ENCODE results near the gene CALML6. TPM values are rescaled to one million over a fixed set of nuclear protein-coding genes. Genes with fewer than 3 reads are reported as not detected.
"Not testable (repeated sequence)": the region's sequence is repeated elsewhere in the genome, so short reads cannot be mapped to it uniquely, and the experiment has no call there.

CALML6 gene
- polyA plus RNA-seq, 3 donors: 0.24 TPM; not detected in 2

- H3K9me3 ChIP-seq (replicated peaks in 1 of 2; ENCODE audit: control insufficient read depth in 1 of 2, insufficient read depth in 1 of 2, low read length in 2 of 2): no peaks in the 10 kb centered on the region
- H3K36me3 Mint-ChIP-seq: peaks cover 10 to 46% of the 10 kb centered on the region in 2 donors
- H3K4me3 Mint-ChIP-seq: no peak overlapping the region
- H3K9ac ChIP-seq (ENCODE audit: insufficient read depth, low read length, poor library complexity, severe bottlenecking): no peak overlapping the region
- H3K79me2 ChIP-seq (ENCODE audit: insufficient read depth, low read length): peaks cover 100% of the 10 kb centered on the region
- H3K4me3 ChIP-seq (replicated peaks in 1 of 3; ENCODE audit: low read depth in 2 of 3, low read length in 3 of 3): no peak overlapping the region
- no peaks in the 10 kb centered on the region for H3K9me3 Mint-ChIP-seq
- H3K27ac Mint-ChIP-seq: peak overlapping the region in 5 of 7 donors; percentile 55 to 79 (median 69)
- no CpG with 5 or more reads among the region's 4 CpGs for WGBS (ENCODE audit: insufficient coverage)
- peak overlapping the region in 1 of 2 donors; percentile 66 for H3K27ac ChIP-seq (ENCODE audit: low read depth in 1 of 2, low read length in 2 of 2)
- peaks cover 0 to 2% (median 0%) of the 10 kb centered on the region in 3 donors for H3K27me3 Mint-ChIP-seq (ENCODE audit: low read depth in 3 of 3)
- H3K36me3 ChIP-seq (replicated peaks in 1 of 2; ENCODE audit: control insufficient read depth in 1 of 2, insufficient read depth in 2 of 2, low read length in 2 of 2): peaks cover 7 to 14% of the 10 kb centered on the region in 2 donors
- no peak for DNase-seq
- peaks cover 100% of the 10 kb centered on the region for H4K20me1 ChIP-seq (ENCODE audit: insufficient read depth, low read length)
- H3K4me2 ChIP-seq (replicated peaks; ENCODE audit: extremely low read depth, low read length, poor library complexity, severe bottlenecking): no peak overlapping the region
- TF ChIP-seq CTCF (IDR thresholded peaks at IDR 0.05): no peak
- H2AFZ ChIP-seq (ENCODE audit: insufficient read depth, low read depth, low read length, poor library complexity, severe bottlenecking): no peak overlapping the region
- H3K4me1 Mint-ChIP-seq: peaks cover 72% of the 10 kb centered on the region
- intact Hi-C loops (cut with micrococcal nuclease): no loop called here
- peaks cover 14 to 30% of the 10 kb centered on the region in 2 donors for H3K4me1 ChIP-seq (ENCODE audit: control insufficient read depth in 1 of 2, insufficient read depth in 2 of 2, low read length in 2 of 2)
- no peaks in the 10 kb centered on the region for H3K27me3 ChIP-seq (ENCODE audit: control insufficient read depth in 2 of 2, insufficient read depth in 2 of 2, low read length in 2 of 2)
Observed at GRCh38 chr1:1883092-1883873, 31.8 kb upstream of the CALML6 start.

- Histone ChIP-seq H3K27ac (ENCODE audit: low read depth in 1 of 2, low read length in 2 of 2) (peak overlapping the region in 1 of 2 donors; percentile 66), H4K20me1 (ENCODE audit: insufficient read depth, low read length) (peaks cover 100% of the 10 kb centered on the region), H3K79me2 (ENCODE audit: insufficient read depth, low read length) (peaks cover 100% of the 10 kb centered on the region), H3K4me1 (ENCODE audit: control insufficient read depth in 1 of 2, insufficient read depth in 2 of 2, low read length in 2 of 2) (peaks cover 20 to 36% of the 10 kb centered on the region in 2 donors)
- intact Hi-C loops (cut with micrococcal nuclease); H3K27me3 ChIP-seq (ENCODE audit: control insufficient read depth in 2 of 2, insufficient read depth in 2 of 2, low read length in 2 of 2); H3K9me3 Mint-ChIP-seq; H3K9ac ChIP-seq (ENCODE audit: insufficient read depth, low read length, poor library complexity, severe bottlenecking); DNase-seq; H2AFZ ChIP-seq (ENCODE audit: insufficient read depth, low read depth, low read length, poor library complexity, severe bottlenecking); H3K9me3 ChIP-seq (replicated peaks in 1 of 2; ENCODE audit: control insufficient read depth in 1 of 2, insufficient read depth in 1 of 2, low read length in 2 of 2); H3K27me3 Mint-ChIP-seq (ENCODE audit: low read depth in 3 of 3); H3K4me2 ChIP-seq (replicated peaks; ENCODE audit: extremely low read depth, low read length, poor library complexity, severe bottlenecking); H3K4me3 ChIP-seq (replicated peaks in 1 of 3; ENCODE audit: low read depth in 2 of 3, low read length in 3 of 3); H3K36me3 ChIP-seq (replicated peaks in 1 of 2; ENCODE audit: control insufficient read depth in 1 of 2, insufficient read depth in 2 of 2, low read length in 2 of 2); H3K4me3 Mint-ChIP-seq: not testable (repeated sequence)
- Mint-ChIP-seq H3K4me1 (peaks cover 72% of the 10 kb centered on the region), H3K27ac (peak overlapping the region in 4 of 7 donors; percentile 55 to 78 (median 70)), H3K36me3 (peaks cover 7 to 42% of the 10 kb centered on the region in 2 donors)
- 70% methylated on average over 2 of the region's 11 CpGs for WGBS (ENCODE audit: insufficient coverage)
Observed at GRCh38 chr1:1883890-1884289, 31.2 kb upstream of the CALML6 start.

All from CD14-positive monocyte (primary cell).